Measurements from ENCODE around the gene PPP3CA. TPM values are rescaled to one million over a fixed set of nuclear protein-coding genes. Genes with fewer than 3 reads are reported as not detected.

Gene PPP3CA
- total and polyA plus RNA-seq, 2 of the 13 experiments (the other 11 are each of a cell fraction or from before 2014, with no cell fraction given) = 4.8 to 13.2 TPM

GRCh38 chr4:101175896-101176676 lies 171.2 kb downstream of the PPP3CA start (continued):
- no peak for TF ChIP-seq ZNF142 (CRISPR knock-in tag; IDR thresholded peaks at IDR 0.05)
- no peak for TF ChIP-seq ZNF281 (CRISPR knock-in tag; IDR thresholded peaks at IDR 0.05; ENCODE audit: borderline replicate concordance)
- no peak for TF ChIP-seq ZBTB14 (CRISPR knock-in tag; IDR thresholded peaks at IDR 0.05)
- TF ChIP-seq MTF1 (CRISPR knock-in tag; IDR thresholded peaks at IDR 0.05) = no peak
- TF ChIP-seq ETV6 (CRISPR knock-in tag; conservative IDR thresholded peaks at IDR 0.05) = no peak
- no peak for TF ChIP-seq THAP8 (CRISPR knock-in tag; IDR thresholded peaks at IDR 0.05; ENCODE audit: borderline replicate concordance)
- TF ChIP-seq IRF1 (CRISPR knock-in tag; IDR thresholded peaks at IDR 0.05; ENCODE audit: low read depth) = no peak
- no peak for TF ChIP-seq RFX1 (IDR thresholded peaks at IDR 0.05)
- TF ChIP-seq ZNF704 (CRISPR knock-in tag; IDR thresholded peaks at IDR 0.05; ENCODE audit: borderline replicate concordance) = no peak
- TF ChIP-seq ZNF207 (IDR thresholded peaks at IDR 0.05; ENCODE audit: borderline replicate concordance) = no peak
